Heart left ventricle (tissue), 13 donors: Measurements from ENCODE around the gene ST8SIA6.

Experiments
- POLR2A ChIP-seq, 2 donors: fragments of 450-650 bp; IDR thresholded peaks; one replicate each; pipeline ENCODE4 v1.6.1; 2017; ENCODE audit warnings: antibody characterized with exemption in 2 of 2, mild to moderate bottlenecking in 2 of 2, moderate library complexity in 2 of 2
- TF ChIP-seq, protein P1 (sequence below), 12 donors: fragments of 200-600 bp; sonication (generic) in 4 of 12; IDR thresholded peaks; one replicate each; pipeline versions ENCODE4 v1.5.0 to v1.8.0; 2018 to 2022; ENCODE audit warnings: antibody characterized with exemption in 12 of 12, mild to moderate bottlenecking in 5 of 12
- donor health status: ischemic (EF 13 %, LVEDD 7.1; RV severe dilation, severe dysfunction).
- donor health status: DM: no; HTN: yes; CAD: no.
- donor health status: DM: no; HTN: no; CAD: no.
- donor health status: ischemic (EF 25% LVEDD 6.9; RV normal size, moderate dysfunction).
- donor health status: ischemic (EF 25% LVEDD 5.7; RV mildly dilated, moderate dysfunction).
- donor health status: ischemic (EF 35%, LVEDD 5.7; RV mildly dilated, moderate dysfunction).
- donor health status: nonischemic (EF 11% LVEDD 7.7; RV severe dilation, severe dysfunction).
- donor health status: DM: yes; HTN: yes; CAD: no.
- donor health status: PGD.
- donor health status: ischemic (EF 29% LVEDD 5.4; RV normal size, mild dysfunction).
- donor health status: nonischemic (EF 23%, LVEDD 6.1; RV moderate dilation, normal function).

DNA sequence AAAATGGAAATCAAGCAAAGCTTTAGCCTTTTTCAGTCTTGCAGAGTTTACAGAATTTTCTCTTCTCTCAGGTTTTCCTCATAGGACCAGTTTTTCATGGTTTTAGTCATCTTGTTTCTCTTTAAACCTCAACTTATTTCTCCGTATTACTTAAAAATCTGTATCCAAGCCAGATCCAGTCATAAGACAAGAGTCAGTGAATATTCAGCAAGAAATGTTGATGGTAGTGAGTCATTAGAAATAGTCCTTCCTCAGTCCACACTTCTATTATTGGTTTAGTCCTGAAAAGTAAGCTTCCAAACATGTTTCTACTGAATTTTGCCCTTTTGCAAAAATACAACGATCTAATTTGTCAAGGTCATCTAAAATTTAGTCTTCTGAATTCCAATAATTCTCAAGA is 119.3 kb downstream of the ST8SIA6 start:
- TF ChIP-seq, protein P1, sequence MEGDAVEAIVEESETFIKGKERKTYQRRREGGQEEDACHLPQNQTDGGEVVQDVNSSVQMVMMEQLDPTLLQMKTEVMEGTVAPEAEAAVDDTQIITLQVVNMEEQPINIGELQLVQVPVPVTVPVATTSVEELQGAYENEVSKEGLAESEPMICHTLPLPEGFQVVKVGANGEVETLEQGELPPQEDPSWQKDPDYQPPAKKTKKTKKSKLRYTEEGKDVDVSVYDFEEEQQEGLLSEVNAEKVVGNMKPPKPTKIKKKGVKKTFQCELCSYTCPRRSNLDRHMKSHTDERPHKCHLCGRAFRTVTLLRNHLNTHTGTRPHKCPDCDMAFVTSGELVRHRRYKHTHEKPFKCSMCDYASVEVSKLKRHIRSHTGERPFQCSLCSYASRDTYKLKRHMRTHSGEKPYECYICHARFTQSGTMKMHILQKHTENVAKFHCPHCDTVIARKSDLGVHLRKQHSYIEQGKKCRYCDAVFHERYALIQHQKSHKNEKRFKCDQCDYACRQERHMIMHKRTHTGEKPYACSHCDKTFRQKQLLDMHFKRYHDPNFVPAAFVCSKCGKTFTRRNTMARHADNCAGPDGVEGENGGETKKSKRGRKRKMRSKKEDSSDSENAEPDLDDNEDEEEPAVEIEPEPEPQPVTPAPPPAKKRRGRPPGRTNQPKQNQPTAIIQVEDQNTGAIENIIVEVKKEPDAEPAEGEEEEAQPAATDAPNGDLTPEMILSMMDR (IDR thresholded peaks at IDR 0.05), result no peak
- TF ChIP-seq POLR2A (IDR thresholded peaks at IDR 0.05), result no peak
